ENCODE results near the gene RPL38.

Gene RPL38

GRCh38 chr17:74203439-74204240, at the start of gene RPL38:
Gene RPL38, plus strand, starts transcription at chr17:74203678. Its CDS starts 278 bp downstream, at chr17:74203956.
- DNase-seq (ENCODE audit: low spot score), result peak; percentile 98

- DNase-seq (ENCODE audit: low spot score), result no peak
These were observed 49.6 kb upstream of the RPL38 start for GRCh38 chr17:74153821-74154430.

- DNase-seq (ENCODE audit: low spot score), result no peak
These were observed 46.6 kb upstream of the RPL38 start for GRCh38 chr17:74156878-74157277.

- no peak for DNase-seq (ENCODE audit: low spot score)
These were observed 46.1 kb upstream of the RPL38 start for GRCh38 chr17:74157366-74157765.

GRCh38 chr17:74158761-74159160, 44.7 kb upstream of the RPL38 start:
- no peak for DNase-seq (ENCODE audit: low spot score)

- no peak for DNase-seq (ENCODE audit: low spot score)
These were observed 44.1 kb upstream of the RPL38 start for GRCh38 chr17:74159226-74159840.

- DNase-seq (ENCODE audit: low spot score), result no peak
These were observed 42.6 kb upstream of the RPL38 start for GRCh38 chr17:74160656-74161502.

GRCh38 chr17:74161503-74161875, 42.0 kb upstream of the RPL38 start:
- no peak for DNase-seq (ENCODE audit: low spot score)

GRCh38 chr17:74163271-74163821, 40.1 kb upstream of the RPL38 start:
- no peak for DNase-seq (ENCODE audit: low spot score)

- no peak for DNase-seq (ENCODE audit: low spot score)
These were observed 39.6 kb upstream of the RPL38 start for GRCh38 chr17:74163836-74164235.

GRCh38 chr17:74164446-74165045, 38.9 kb upstream of the RPL38 start:
- no peak for DNase-seq (ENCODE audit: low spot score)

GRCh38 chr17:74165797-74166365, 37.6 kb upstream of the RPL38 start:
- no peak for DNase-seq (ENCODE audit: low spot score)

- no peak for DNase-seq (ENCODE audit: low spot score)
These were observed 32.6 kb upstream of the RPL38 start for GRCh38 chr17:74170924-74171323.

- DNase-seq (ENCODE audit: low spot score), result no peak
These were observed 30.8 kb upstream of the RPL38 start for GRCh38 chr17:74172700-74173099.

GRCh38 chr17:74176546-74177001, 26.9 kb upstream of the RPL38 start:
- peak; percentile 72 for DNase-seq (ENCODE audit: low spot score)

- no peak for DNase-seq (ENCODE audit: low spot score)
These were observed 26.4 kb upstream of the RPL38 start for GRCh38 chr17:74177018-74177450.

GRCh38 chr17:74179576-74179975, 23.9 kb upstream of the RPL38 start:
- DNase-seq (ENCODE audit: low spot score), result no peak

- no peak for DNase-seq (ENCODE audit: low spot score)
These were observed 23.1 kb upstream of the RPL38 start for GRCh38 chr17:74180336-74180735.

GRCh38 chr17:74181341-74181740, 22.1 kb upstream of the RPL38 start:
- no peak for DNase-seq (ENCODE audit: low spot score)

GRCh38 chr17:74182041-74182723, 21.3 kb upstream of the RPL38 start:
- no peak for DNase-seq (ENCODE audit: low spot score)
